T47D (cell line): Measurements from ENCODE around the gene TRIL.

Experiments used
- DNase-seq, 2 experiments: peaks; one replicate each; pipeline versions ENCODE4 v3.0.0 to v3.0.0-alpha.2; 2011 to 2012; ENCODE audit warnings: low read depth in 1 of 2, low spot score in 1 of 2
- JUND ChIP-seq: IDR thresholded peaks from 2 replicates; pipeline ENCODE4 v1.6.1; 2012; ENCODE audit warnings: low read depth
- in situ Hi-C: cut with HindIII; loops from 2 replicates; pipeline ENCODE4 v1.10.0; 2016; ENCODE audit warnings: low sequenced_read_pairs, low pct_unique_long_range_greater_than_20kb

The TRIL gene

GRCh38 chr7:28976022-28976421, 17.9 kb upstream of the TRIL start:
- no peak for DNase-seq
- in situ Hi-C loops, result no loop called here
- no peak for TF ChIP-seq JUND

GRCh38 chr7:28973591-28973990, 15.5 kb upstream of the TRIL start:
- in situ Hi-C loops, result no loop called here
- no peak for TF ChIP-seq JUND
- no peak for DNase-seq

- in situ Hi-C loops, result no loop called here
- no peak for TF ChIP-seq JUND
- peak in 1 of 2 experiments; percentile 89 for DNase-seq
Observed at GRCh38 chr7:28964056-28964455, 5.9 kb upstream of the TRIL start.

GRCh38 chr7:28961972-28962371, 3.8 kb upstream of the TRIL start:
- in situ Hi-C loops, result no loop called here

GRCh38 chr7:28960071-28960840, 2.1 kb upstream of the TRIL start:
- TF ChIP-seq JUND, result no peak
- DNase-seq, result peak; percentile 66 to 94
- in situ Hi-C loops, result no loop called here

More at GRCh38 chr7:28961972-28962371, 3.8 kb upstream of the TRIL start:
- peak in 1 of 2 experiments; percentile 85 for DNase-seq
- no peak for TF ChIP-seq JUND

- TF ChIP-seq JUND, result no peak
- in situ Hi-C loops, result no loop called here
- peak; percentile 88 to 95 for DNase-seq
Observed at GRCh38 chr7:28958980-28959347, 834 bp upstream of the TRIL start.

- in situ Hi-C loops, result no loop called here
- no peak for TF ChIP-seq JUND
- peak; percentile 63 to 80 for DNase-seq
Observed at GRCh38 chr7:28957751-28958234, 337 bp downstream of the TRIL start.

GRCh38 chr7:28957064-28957750, 923 bp downstream of the TRIL start:
- no peak for TF ChIP-seq JUND
- DNase-seq, result peak; percentile 73 to 75
- in situ Hi-C loops, result no loop called here

- no peak for TF ChIP-seq JUND
- DNase-seq, result peak; percentile 96 to 99
- in situ Hi-C loops, result no loop called here
Observed at GRCh38 chr7:28956608-28957063, 1.5 kb downstream of the TRIL start.

- peak; percentile 95 to 98 for DNase-seq
- in situ Hi-C loops, result no loop called here
- TF ChIP-seq JUND, result no peak
Observed at GRCh38 chr7:28955718-28956607, 2.2 kb downstream of the TRIL start.

GRCh38 chr7:28955356-28955717, 2.8 kb downstream of the TRIL start:
- TF ChIP-seq JUND, result no peak
- no peak for DNase-seq
- in situ Hi-C loops, result no loop called here

- in situ Hi-C loops, result no loop called here
- DNase-seq, result no peak
- no peak for TF ChIP-seq JUND
Observed at GRCh38 chr7:28954946-28955345, 3.2 kb downstream of the TRIL start.
